AG04449 (cell line): ENCODE results near the gene CFAP221.
"Not testable (repeated sequence)": the region's sequence is repeated elsewhere in the genome, so short reads cannot be mapped to it uniquely, and the experiment has no call there.

Source experiments
- CTCF ChIA-PET: fragments of 350-600 bp; formaldehyde crosslinking; extraction: SDS; loops from one replicate; lab custom pipeline; 2021; ENCODE audit warnings: antibody characterized with exemption; lab: Yijun Ruan, JAX
- POLR2A ChIA-PET: fragments of 400-600, 350-600 bp; formaldehyde crosslinking; extraction: SDS; loops from one replicate; lab custom pipeline; 2020; ENCODE audit warnings: antibody characterized with exemption, inconsistent platforms; lab: Yijun Ruan, JAX
- DNase-seq: peaks from one replicate; pipeline ENCODE4 v3.0.0-alpha.2; 2010; ENCODE audit warnings: low read depth, low spot score
- H3K4me3 ChIP-seq: 2 replicates; pipeline ENCODE4 v1.5.1; 2011; ENCODE audit warnings: low read depth, mild to moderate bottlenecking, control low read depth, low read length
- TF ChIP-seq, protein P1 (sequence below): IDR thresholded peaks from one replicate; pipeline ENCODE4 v1.5.1; 2011; ENCODE audit warnings: mild to moderate bottlenecking, moderate library complexity, low read length, control low read depth, inconsistent platforms; ENCODE audit not compliant: insufficient read depth; ENCODE audit errors: missing control alignments

The CFAP221 gene

DNA sequence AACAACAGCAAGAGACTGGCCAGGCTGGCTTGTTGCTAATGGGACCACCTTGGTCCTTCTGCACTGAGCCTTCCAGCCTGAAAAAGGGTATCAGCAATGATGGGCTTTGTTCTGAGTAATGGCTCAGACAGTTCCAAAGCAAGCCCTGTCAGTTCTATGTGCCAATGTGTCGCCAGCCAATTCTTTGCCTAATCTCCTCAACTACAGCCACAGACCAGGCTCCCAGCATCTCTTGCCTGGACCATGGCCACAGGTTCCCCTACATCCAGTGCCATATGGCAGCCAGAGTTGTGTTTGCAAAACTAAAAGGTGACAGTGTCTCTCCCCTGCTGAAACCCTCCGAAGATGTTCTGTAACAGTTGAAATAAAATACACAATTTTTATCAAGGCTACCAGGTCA, 73.2 kb downstream of the CFAP221 start:
- DNase-seq, result no peak
- CTCF ChIA-PET, result no interaction called here
- TF ChIP-seq, protein P1, sequence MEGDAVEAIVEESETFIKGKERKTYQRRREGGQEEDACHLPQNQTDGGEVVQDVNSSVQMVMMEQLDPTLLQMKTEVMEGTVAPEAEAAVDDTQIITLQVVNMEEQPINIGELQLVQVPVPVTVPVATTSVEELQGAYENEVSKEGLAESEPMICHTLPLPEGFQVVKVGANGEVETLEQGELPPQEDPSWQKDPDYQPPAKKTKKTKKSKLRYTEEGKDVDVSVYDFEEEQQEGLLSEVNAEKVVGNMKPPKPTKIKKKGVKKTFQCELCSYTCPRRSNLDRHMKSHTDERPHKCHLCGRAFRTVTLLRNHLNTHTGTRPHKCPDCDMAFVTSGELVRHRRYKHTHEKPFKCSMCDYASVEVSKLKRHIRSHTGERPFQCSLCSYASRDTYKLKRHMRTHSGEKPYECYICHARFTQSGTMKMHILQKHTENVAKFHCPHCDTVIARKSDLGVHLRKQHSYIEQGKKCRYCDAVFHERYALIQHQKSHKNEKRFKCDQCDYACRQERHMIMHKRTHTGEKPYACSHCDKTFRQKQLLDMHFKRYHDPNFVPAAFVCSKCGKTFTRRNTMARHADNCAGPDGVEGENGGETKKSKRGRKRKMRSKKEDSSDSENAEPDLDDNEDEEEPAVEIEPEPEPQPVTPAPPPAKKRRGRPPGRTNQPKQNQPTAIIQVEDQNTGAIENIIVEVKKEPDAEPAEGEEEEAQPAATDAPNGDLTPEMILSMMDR, result no peak

DNA sequence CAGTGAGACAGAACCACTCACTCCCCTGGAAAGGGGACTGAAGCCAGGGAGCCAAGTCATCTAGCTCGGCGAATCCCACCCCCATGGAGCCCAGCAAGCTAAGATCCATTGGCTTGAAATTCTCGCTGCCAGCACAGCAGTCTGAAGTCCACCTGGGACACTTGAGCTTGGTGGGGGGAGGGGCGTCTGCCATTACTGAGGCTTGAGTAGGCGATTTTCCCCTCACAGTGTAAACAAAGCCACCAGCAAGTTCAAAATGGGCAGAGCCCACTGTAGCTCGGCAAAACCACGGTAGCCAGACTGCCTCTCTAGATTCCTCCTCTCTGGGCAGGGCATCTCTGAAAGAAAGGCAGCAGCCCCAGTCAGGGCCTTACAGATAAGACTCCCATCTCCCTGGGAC, 74.5 kb downstream of the CFAP221 start:
- H3K4me3 ChIP-seq, CTCF ChIA-PET, DNase-seq, POLR2A ChIA-PET: not testable (repeated sequence)

More for the DNA sequence above, 73.2 kb downstream of the CFAP221 start:
- no peak overlapping the region for H3K4me3 ChIP-seq
- POLR2A ChIA-PET, result no interaction called here

DNA sequence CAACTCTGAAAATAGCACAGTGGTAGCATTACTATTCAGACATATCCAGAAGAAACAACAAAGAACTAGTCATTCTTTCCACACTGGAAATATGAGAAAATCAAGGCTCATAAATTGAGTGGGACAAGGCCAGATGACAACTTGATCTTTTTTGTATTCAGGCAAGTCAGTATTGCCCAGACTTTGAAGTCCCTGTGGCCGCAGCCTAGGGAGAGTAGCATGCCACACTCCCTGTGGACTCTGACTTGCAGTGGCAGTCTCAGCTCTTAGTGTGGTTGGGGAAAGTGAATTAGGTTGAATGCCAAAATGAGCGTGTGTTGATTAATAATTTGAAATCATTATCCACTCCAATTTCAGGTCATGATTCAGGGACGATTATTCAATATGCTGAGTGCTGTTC, 81.0 kb downstream of the CFAP221 start:
- DNase-seq, result no peak
- CTCF ChIA-PET, result no interaction called here
- POLR2A ChIA-PET, result no interaction called here
- TF ChIP-seq, protein P1, result no peak
- H3K4me3 ChIP-seq, result no peak overlapping the region

DNA sequence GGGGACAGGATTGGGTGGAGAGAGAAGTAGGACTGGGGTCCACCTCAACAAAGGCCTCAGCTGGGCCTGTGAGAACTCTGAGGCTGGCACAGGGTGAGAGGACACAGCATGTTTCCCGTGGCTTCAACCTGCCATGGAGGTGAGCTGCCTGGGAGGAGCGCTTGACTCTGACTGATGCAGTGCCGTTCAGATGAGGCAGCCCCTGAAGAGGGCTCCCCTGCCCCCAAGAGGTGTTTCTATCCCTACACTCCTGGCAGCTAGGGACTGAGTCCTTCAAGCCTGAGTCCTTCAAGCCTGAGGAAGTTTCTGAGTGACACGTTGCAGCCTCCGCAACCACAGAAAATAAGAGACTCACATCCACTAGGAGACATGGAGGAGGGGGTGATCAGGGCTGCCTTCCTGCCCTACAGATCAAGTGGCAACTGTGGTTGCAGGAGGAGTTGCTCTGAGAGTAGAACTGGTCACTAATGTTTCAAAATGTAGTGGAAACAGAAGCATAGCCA, 85.1 kb downstream of the CFAP221 start:
- POLR2A ChIA-PET, result no interaction called here
- TF ChIP-seq, protein P1, result no peak
- no peak overlapping the region for H3K4me3 ChIP-seq
- no peak for DNase-seq
- CTCF ChIA-PET, result interaction anchor here (2.6 kb wide), 1 partner anchor 13 kb away, joined by 13 read pairs; no protein-coding TSS in a partner anchor

DNA sequence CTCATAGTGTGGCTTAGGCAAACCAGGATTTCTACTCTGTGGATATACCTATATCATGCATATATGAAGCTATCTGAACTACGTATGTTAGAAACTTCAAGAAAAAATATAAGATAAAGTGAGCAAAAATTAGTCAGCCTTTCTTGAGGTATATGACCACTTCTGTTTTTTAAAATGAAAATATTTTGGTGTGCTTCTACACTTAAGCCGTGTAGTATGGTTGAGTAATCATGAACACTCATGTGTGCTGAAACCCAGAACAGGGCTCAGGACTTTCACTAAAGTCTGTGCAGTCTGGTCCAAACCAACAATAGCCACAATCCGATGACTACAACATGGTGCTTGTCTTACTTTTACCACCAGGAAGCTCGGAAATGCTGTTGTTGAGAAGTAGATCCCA, 85.9 kb downstream of the CFAP221 start:
- ChIA-PET POLR2A (no interaction called here), CTCF (interaction anchor here (0.9 to 2.6 kb wide), 2 partner anchors 11 to 12 kb away, joined by 5 to 13 read pairs; no protein-coding TSS in a partner anchor)
- H3K4me3 ChIP-seq, result no peak overlapping the region
- DNase-seq, result no peak
- TF ChIP-seq, protein P1, result no peak

DNA sequence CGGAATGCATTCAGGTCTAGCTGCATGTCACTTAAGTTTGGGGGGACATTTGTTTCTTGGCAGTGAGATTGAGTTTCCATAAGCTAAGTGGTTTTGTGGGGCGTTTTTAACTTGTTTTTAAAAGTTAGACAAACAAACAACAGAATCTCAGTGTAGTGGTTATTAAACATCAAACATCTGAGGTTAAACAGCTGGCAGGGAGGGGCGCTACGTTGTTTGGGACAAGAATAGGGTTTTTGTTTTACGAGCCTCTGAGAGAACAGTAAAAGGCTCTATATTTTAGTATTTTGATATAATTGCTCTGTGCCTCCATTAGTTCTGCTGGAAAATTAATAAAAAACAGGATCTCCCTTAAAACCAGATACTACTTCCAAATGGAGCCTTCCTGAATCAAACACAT, 93.1 kb downstream of the CFAP221 start:
- ChIA-PET CTCF (interaction anchor here (0.6 to 15.7 kb wide), 4 partner anchors 10 to 674 kb away, joined by 3 to 269 read pairs (median 3); no protein-coding TSS in a partner anchor), POLR2A (no interaction called here)
- no peak for DNase-seq
- TF ChIP-seq, protein P1, result no peak
- no peak overlapping the region for H3K4me3 ChIP-seq

DNA sequence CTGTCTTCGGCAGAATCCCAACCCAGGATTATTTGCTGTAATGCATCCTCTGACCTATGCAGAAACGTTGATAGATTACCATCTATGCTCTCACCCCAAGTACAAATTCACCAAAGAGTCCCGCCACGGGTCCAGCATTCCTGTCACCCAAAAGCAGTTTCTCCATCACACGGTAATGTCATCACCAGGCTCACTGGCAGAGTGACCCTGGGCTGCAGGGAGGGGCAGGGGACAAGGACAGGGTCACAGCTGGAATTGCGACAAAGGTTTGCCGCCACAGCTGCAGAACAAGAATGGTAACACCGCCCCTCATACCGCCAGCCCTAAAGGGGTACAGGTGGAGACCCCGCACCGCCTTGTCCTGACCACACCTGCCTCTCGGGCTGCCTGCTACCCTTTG, 94.0 kb downstream of the CFAP221 start:
- CTCF ChIA-PET, result interaction anchor here (0.6 to 15.7 kb wide), 5 partner anchors 9 to 674 kb away, joined by 3 to 269 read pairs (median 3); no protein-coding TSS in a partner anchor
- TF ChIP-seq, protein P1, result no peak
- no peak for DNase-seq
- H3K4me3 ChIP-seq, result no peak overlapping the region
- POLR2A ChIA-PET, result no interaction called here
